A549 treated with AZD2906 at 1 μM for 4 hours (cell line): ENCODE results near the gene USF2. TPM values are rescaled to one million over a fixed set of nuclear protein-coding genes. Genes with fewer than 3 reads are reported as not detected.

Source experiments
- total RNA-seq: library from RNA; stranded (reverse); fragments of 200-300 nt; extraction: Qiagen RNA extraction; gene quantifications from 5 replicates; pipeline ENCODE4 v1.2.3, GENCODE V29; 2022

USF2 gene
- 111 to 164 TPM (median 154 TPM) in 5 replicates for total RNA-seq

GRCh38 chr19:35268536-35269437 is at the start of gene USF2:
USF2 (plus strand) TSS chr19:35268962; CDS start chr19:35269102, 140 bp downstream.

GRCh38 chr19:35228177-35228930 is 40.4 kb upstream of the USF2 start, which contains the start of gene FAM187B:
FAM187B (minus strand) TSS chr19:35228739; CDS start chr19:35228680, 59 bp downstream.

GRCh38 chr19:35248310-35249145 is 20.2 kb upstream of the USF2 start, which contains the start of gene LSR:
LSR (plus strand) TSS chr19:35249002; CDS start chr19:35249023, 21 bp downstream.

GRCh38 chr19:35291916-35292315 is 23.2 kb downstream of the USF2 start, which contains the start of gene MAG:
MAG (plus strand) TSS chr19:35292161; CDS start chr19:35295409, 3,248 bp downstream.

GRCh38 chr19:35328851-35329285 is 60.1 kb downstream of the USF2 start, which contains the start of gene CD22:
CD22 (plus strand) TSS chr19:35329187; CDS start chr19:35332041, 2,854 bp downstream.

Other genes with a start within 250 kb of the USF2 start
- 11.1 to 20.6 TPM (median 20.1 TPM) in 5 replicates for gene SCN1B, start 238.5 kb upstream of the USF2 start, total RNA-seq
- 0.08 to 0.11 TPM (median 0.09 TPM) in 5 replicates for gene HPN, start 227.2 kb upstream of the USF2 start, total RNA-seq
- 0.50 to 0.91 TPM (median 0.80 TPM) in 5 replicates for gene FXYD3, start 153.1 kb upstream of the USF2 start, total RNA-seq
- gene LGI4, start 133.9 kb upstream of the USF2 start, total RNA-seq: 0.10 to 0.41 TPM (median 0.28 TPM) in 5 replicates
- 0.10 to 0.83 TPM (median 0.31 TPM) in 5 replicates for gene FXYD1, start 130.1 kb upstream of the USF2 start, total RNA-seq
- gene FXYD7, start 125.7 kb upstream of the USF2 start, total RNA-seq: 0.13 to 0.27 TPM (median 0.17 TPM) in 4 of 5 replicates, not detected in the other
- 179 to 222 TPM (median 213 TPM) in 5 replicates for gene FXYD5, start 114.2 kb upstream of the USF2 start, total RNA-seq
- not detected in 5 replicates for gene FAM187B, start 40.2 kb upstream of the USF2 start, total RNA-seq
- gene LSR, start 20.0 kb upstream of the USF2 start, total RNA-seq: 8.1 to 11.4 TPM (median 9.9 TPM) in 5 replicates
- 0.03 to 0.25 TPM (median 0.10 TPM) in 4 of 5 replicates, not detected in the other for gene HAMP, start 13.6 kb downstream of the USF2 start, total RNA-seq
- gene MAG, start 23.2 kb downstream of the USF2 start, total RNA-seq: 0.03 to 0.10 TPM in 2 of 5 replicates, not detected in the others
- 0.71 to 1.6 TPM (median 0.89 TPM) in 5 replicates for gene CD22, start 60.2 kb downstream of the USF2 start, total RNA-seq
- 0.02 to 0.06 TPM (median 0.03 TPM) in 4 of 5 replicates, not detected in the other for gene FFAR1, start 78.9 kb downstream of the USF2 start, total RNA-seq
- gene FFAR3, start 89.5 kb downstream of the USF2 start, total RNA-seq: 0.08 TPM in 1 of 5 replicates, not detected in the others
- 0.03 TPM in 1 of 5 replicates, not detected in the others for gene GPR42, start 102.1 kb downstream of the USF2 start, total RNA-seq
- 0.02 TPM in 1 of 5 replicates, not detected in the others for gene FFAR2, start 179.3 kb downstream of the USF2 start, total RNA-seq
- not detected in 5 replicates for gene KRTDAP, start 221.5 kb downstream of the USF2 start, total RNA-seq
- gene DMKN, start 244.7 kb downstream of the USF2 start, total RNA-seq: 34.4 to 41.4 TPM (median 35.8 TPM) in 5 replicates